IMR-90 (cell line): ENCODE results near the gene SLIT3. TPM values are rescaled to one million over a fixed set of nuclear protein-coding genes. Genes with fewer than 3 reads are reported as not detected.

Experiments used
- ATAC-seq: fragments of 200-7000 bp; cut with Tn5 transposase; 2 replicates; pipeline ENCODE4 v1.9.1; 2020; ENCODE audit warnings: low read depth, mild to moderate bottlenecking, moderate library complexity
- BruUV-seq: library from RNA; stranded (reverse); fragments of 400-500 nt; replicated peaks from 2 replicates; lab custom pipeline; 2021; lab: Mats Ljungman, UMichigan
- CTCF ChIA-PET: fragments of 300-600 bp; formaldehyde crosslinking; extraction: SDS; loops from one replicate; lab custom pipeline; 2021; ENCODE audit warnings: antibody characterized with exemption; lab: Yijun Ruan, JAX
- POLR2A ChIA-PET: fragments of 300-600 bp; sonication (Branson Sonifier 250); formaldehyde crosslinking; loops from one replicate; lab custom pipeline; 2022; ENCODE audit warnings: antibody characterized with exemption; ENCODE audit not compliant: unreplicated experiment; lab: Charles Lee
- DNase-seq: peaks from one replicate; pipeline ENCODE4 v3.0.0; 2013
- H2AFZ ChIP-seq: replicated peaks from 2 replicates; pipeline ENCODE3; 2013; ENCODE audit warnings: low read length, mild to moderate bottlenecking; ENCODE audit not compliant: poor library complexity
- H2AK5ac ChIP-seq: 2 replicates; pipeline ENCODE4 v1.6.1; 2013; ENCODE audit warnings: low read depth, low read length, inconsistent platforms
- H2AK9ac ChIP-seq: replicated peaks from 2 replicates; pipeline ENCODE3; 2013; ENCODE audit warnings: mild to moderate bottlenecking, low read depth, low read length, moderate library complexity; ENCODE audit not compliant: poor library complexity
- H2BK120ac ChIP-seq: 2 replicates; pipeline ENCODE4 v1.6.1; 2013; ENCODE audit warnings: low read depth, low read length, inconsistent platforms
- H2BK15ac ChIP-seq: 3 replicates; pipeline ENCODE4 v1.6.1; 2013; ENCODE audit warnings: low read depth, low read length, inconsistent platforms
- H2BK20ac ChIP-seq: 2 replicates; pipeline ENCODE4 v1.6.1; 2013; ENCODE audit warnings: low read depth, mild to moderate bottlenecking, inconsistent platforms, low read length, moderate library complexity
- H2BK5ac ChIP-seq: 2 replicates; pipeline ENCODE4 v1.6.1; 2013; ENCODE audit warnings: mild to moderate bottlenecking, low read depth, low read length, inconsistent platforms; ENCODE audit not compliant: poor library complexity, severe bottlenecking
- H3K14ac ChIP-seq: replicated peaks from 2 replicates; pipeline ENCODE4 v1.6.1; 2013; ENCODE audit warnings: low read depth, low read length, inconsistent platforms
- H3K18ac ChIP-seq: 2 replicates; pipeline ENCODE4 v1.6.1; 2013; ENCODE audit warnings: low read depth, low read length, control low read depth
- H3K23ac ChIP-seq: 2 replicates; pipeline ENCODE4 v1.6.1; 2013; ENCODE audit warnings: low read depth, low read length, inconsistent platforms
- H3K27ac ChIP-seq: 2 replicates; pipeline ENCODE4 v1.5.1; 2013; ENCODE audit warnings: mild to moderate bottlenecking, control low read depth, low read length; ENCODE audit not compliant: insufficient read depth
- H3K27me3 ChIP-seq: 2 replicates; pipeline ENCODE4 v1.6.1; 2013; ENCODE audit warnings: low read length; ENCODE audit not compliant: control insufficient read depth, insufficient read depth
- H3K36me3 ChIP-seq: 2 replicates; pipeline ENCODE4 v1.6.1; 2013; ENCODE audit warnings: low read length, mixed read lengths; ENCODE audit not compliant: control insufficient read depth, insufficient read depth
- H3K4ac ChIP-seq: 2 replicates; pipeline ENCODE4 v1.6.1; 2013; ENCODE audit warnings: low read depth, low read length, inconsistent platforms
- H3K4me1 ChIP-seq: 2 replicates; pipeline ENCODE4 v1.6.1; 2013; ENCODE audit warnings: low read length, mixed read lengths; ENCODE audit not compliant: control insufficient read depth, insufficient read depth
- H3K4me2 ChIP-seq: 2 replicates; pipeline ENCODE4 v1.6.1; 2013; ENCODE audit warnings: low read depth, mild to moderate bottlenecking, control low read depth, low read length, moderate library complexity
- H3K4me3 ChIP-seq: 2 replicates; pipeline ENCODE4 v1.5.1; 2013; ENCODE audit warnings: low read depth, mild to moderate bottlenecking, control low read depth, low read length, moderate library complexity; ENCODE audit not compliant: insufficient read depth
- H3K56ac ChIP-seq: 2 replicates; pipeline ENCODE4 v1.6.1; 2013; ENCODE audit warnings: low read length, inconsistent platforms; ENCODE audit not compliant: insufficient read depth; ENCODE audit errors: extremely low read depth
- H3K79me1 ChIP-seq, 2 experiments: 2 replicates each; pipeline ENCODE4 v1.6.1; 2013; ENCODE audit warnings: low read length in 2 of 2, inconsistent platforms in 1 of 2, low read depth in 1 of 2
- H3K9ac ChIP-seq: 2 replicates; pipeline ENCODE4 v1.6.1; 2013; ENCODE audit warnings: low read depth, low read length, control low read depth
- H3K9me1 ChIP-seq: 2 replicates; pipeline ENCODE4 v1.6.1; 2013; ENCODE audit warnings: low read length, inconsistent platforms; ENCODE audit not compliant: insufficient read depth
- H3K9me3 ChIP-seq: 2 replicates; pipeline ENCODE4 v1.6.1; 2013; ENCODE audit warnings: low read length; ENCODE audit not compliant: control insufficient read depth, insufficient read depth
- H4K20me1 ChIP-seq: 2 replicates; pipeline ENCODE4 v1.6.1; 2013; ENCODE audit warnings: low read length, inconsistent platforms; ENCODE audit not compliant: insufficient read depth
- H4K5ac ChIP-seq: 2 replicates; pipeline ENCODE4 v1.6.1; 2013; ENCODE audit warnings: mild to moderate bottlenecking, low read depth, low read length, control low read depth
- H4K8ac ChIP-seq, 2 experiments: 2 replicates each; pipeline ENCODE4 v1.6.1; 2013; ENCODE audit warnings: low read depth in 2 of 2, low read length in 2 of 2, control low read depth in 1 of 2, inconsistent platforms in 1 of 2
- H4K91ac ChIP-seq: 2 replicates; pipeline ENCODE4 v1.6.1; 2013; ENCODE audit warnings: low read depth, low read length, inconsistent platforms; ENCODE audit not compliant: insufficient read depth
- BHLHE40 ChIP-seq: fragments of 150-350 bp; IDR thresholded peaks from 2 replicates; pipeline ENCODE4 v1.6.1; 2016; ENCODE audit warnings: mild to moderate bottlenecking, low read depth, low read length
- WGBS, 2 experiments: methylation state at CpG; one replicate each; pipeline versions ENCODE4 v1.1.5 to v1.1.7; 2013; ENCODE audit warnings: missing lambda C conversion rate in 2 of 2; ENCODE audit not compliant: insufficient read length in 1 of 2; ENCODE audit errors: extremely low coverage in 2 of 2; 5-methylcytosine and 5-hydroxymethylcytosine counted together
- dilution Hi-C: fragments of 300-500 bp; cut with HindIII; formaldehyde crosslinking; loops from one replicate; pipeline ENCODE4 v1.14.3; 2018; ENCODE audit warnings: low sequenced_read_pairs; ENCODE audit not compliant: unreplicated experiment
- in situ Hi-C: fragments of 300-500 bp; cut with MboI; formaldehyde crosslinking; loops from 3 replicates; pipeline ENCODE4 v1.14.3; 2019; ENCODE audit warnings: low sequenced_read_pairs, inconsistent platforms, mixed read lengths
- intact Hi-C: fragments of 100-400 bp; cut with micrococcal nuclease; formaldehyde crosslinking; loops from 2 replicates; pipeline ENCODE4 v1.10.0; 2022
- polyA plus RNA-seq, 3 experiments: library from polyadenylated mRNA; depleted of rRNA; stranded (reverse); fragments of >200 nt; gene quantifications; 2 replicates each; pipeline ENCODE4 v1.2.3, GENCODE V29; 2012; ENCODE audit warnings: low replicate concordance in 1 of 3
- total RNA-seq: library from RNA; depleted of rRNA; stranded (reverse); fragments of >200 nt; gene quantifications from 2 replicates; pipeline ENCODE4 v1.2.3, GENCODE V29; 2012

SLIT3 gene
- total and polyA plus RNA-seq, 2 of the 4 experiments (the other 2 are of a cell fraction), result 0.18 to 0.50 TPM

DNA sequence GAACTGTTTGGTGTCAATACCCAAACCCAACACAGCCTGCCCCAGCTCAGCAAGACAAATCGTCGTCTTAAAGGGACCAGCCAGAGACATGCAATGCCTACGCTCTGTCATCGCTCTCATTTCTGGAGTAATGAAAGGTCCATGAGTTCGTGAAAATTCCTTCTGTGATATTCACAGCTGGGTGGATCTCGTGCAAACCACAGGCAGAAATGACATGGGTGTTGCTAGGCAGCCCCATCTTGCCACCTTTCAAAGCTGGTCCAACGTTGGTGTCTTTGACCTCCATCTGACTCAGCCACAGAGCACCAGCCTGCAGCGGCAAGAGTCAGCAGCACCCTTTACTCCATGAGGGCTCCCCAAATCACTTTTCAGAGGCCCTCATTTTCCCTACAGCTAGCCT lies 215.3 kb downstream of the SLIT3 start:
- no TSS peak for BruUV-seq
- Histone ChIP-seq H4K8ac (no peak overlapping the region), H3K23ac (no peak overlapping the region)

More for the DNA sequence above, 215.3 kb downstream of the SLIT3 start:
- Histone ChIP-seq H3K18ac (no peak overlapping the region), H3K9me1 (no peaks in the 10 kb centered on the region), H2BK20ac (no peak overlapping the region), H3K4ac (no peak overlapping the region), H4K20me1 (no peaks in the 10 kb centered on the region), H2AK5ac (no peak overlapping the region), H2AFZ (no peak overlapping the region), H3K79me1 (no peaks in the 10 kb centered on the region), H3K56ac (no peak overlapping the region), H4K91ac (no peak overlapping the region), H3K4me2 (no peak overlapping the region), H3K14ac (no peak overlapping the region), H4K5ac (no peak overlapping the region), H3K4me3 (no peak overlapping the region), H3K36me3 (no peaks in the 10 kb centered on the region), H3K27ac (no peak overlapping the region), H2AK9ac (no peak overlapping the region), H3K27me3 (no peaks in the 10 kb centered on the region), H2BK15ac (no peak overlapping the region), H3K9ac (no peak overlapping the region), H2BK120ac (no peak overlapping the region), H2BK5ac (no peak overlapping the region), H3K9me3 (no peaks in the 10 kb centered on the region; the same call in 1 of the 2 replicates), H3K4me1 (no peaks in the 10 kb centered on the region)
- ATAC-seq (no peak), DNase-seq (no peak)
- POLR2A ChIA-PET, result no interaction called here
- CTCF ChIA-PET, result interaction anchor here (0.6 kb wide), 1 partner anchor 17 kb away, joined by 3 read pairs; no protein-coding TSS in a partner anchor
- intact Hi-C loops, result no loop called here
- in situ Hi-C loops, result no loop called here
- dilution Hi-C loops, result no loop called here
- no peak for TF ChIP-seq BHLHE40
- 60% methylated on average over 2 of the region's 8 CpGs; no CpG with 5 or more reads in 1 of the 2 experiments for WGBS, 2 experiments
